ENCODE data around the gene ING4. TPM values are rescaled to one million over a fixed set of nuclear protein-coding genes. Genes with fewer than 3 reads are reported as not detected.

ING4 gene
- total and polyA plus RNA-seq, 2 donors (not counting 3 experiments of a cell fraction or from before 2014, with no cell fraction given): 34.7 to 52.0 TPM

DNA sequence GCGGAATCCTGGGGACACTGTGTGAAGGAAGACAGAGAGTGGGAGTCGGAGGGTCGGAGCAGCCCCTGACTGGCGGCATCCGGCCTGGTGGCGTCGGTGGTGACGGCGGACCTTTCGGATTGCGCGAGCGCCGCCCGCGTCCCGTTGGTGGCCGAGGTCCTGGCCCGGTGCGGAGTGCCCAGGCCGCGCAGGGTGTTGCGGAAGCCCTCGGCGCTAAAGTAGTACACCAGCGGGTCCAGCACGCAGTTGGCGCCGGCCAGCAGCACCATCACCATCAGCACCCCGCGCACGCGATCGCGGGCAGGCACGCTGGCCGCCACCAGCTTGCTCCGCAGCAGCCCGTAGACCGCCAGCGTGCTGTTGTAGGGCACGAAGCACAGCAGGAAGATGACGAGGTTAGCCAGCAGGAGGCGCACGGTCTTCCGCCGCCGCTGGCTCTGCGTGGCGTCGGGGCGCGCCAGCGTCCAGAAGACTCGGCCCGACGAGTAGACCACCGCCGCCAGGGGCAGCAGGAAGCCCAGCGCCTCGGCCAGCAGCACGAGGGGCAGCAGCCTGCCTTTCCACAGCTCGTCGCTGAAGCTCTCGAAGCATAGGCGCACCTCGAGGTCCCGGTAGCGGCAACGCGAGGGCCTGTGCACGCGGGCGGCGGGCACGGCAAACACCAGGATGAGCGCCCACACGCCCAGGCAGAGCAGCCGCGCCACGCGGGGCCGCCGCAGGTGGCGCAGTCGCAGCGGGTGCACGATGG is 42.6 kb downstream of the ING4 start:
- Histone ChIP-seq H3K4me3 (replicated peaks in 1 of 3; ENCODE audit: insufficient read depth in 1 of 3, low read depth in 1 of 3, low read length in 3 of 3) (peak overlapping the region in 1 of 3 experiments; percentile 6), H3K4me1 (ENCODE audit: control insufficient read depth, extremely low read depth, insufficient read depth, low read length) (no peaks in the 10 kb centered on the region), H3K27me3 (ENCODE audit: control insufficient read depth in 2 of 2, insufficient read depth in 2 of 2, low read length in 2 of 2) (no peaks in the 10 kb centered on the region), H3K36me3 (ENCODE audit: control insufficient read depth in 2 of 2, extremely low read depth in 1 of 2, insufficient read depth in 2 of 2, low read length in 2 of 2) (no peaks in the 10 kb centered on the region), H4K20me1 (replicated peaks; ENCODE audit: control insufficient read depth, extremely low read depth, insufficient read depth, low read length) (no peaks in the 10 kb centered on the region), H3K9me1 (replicated peaks; ENCODE audit: control insufficient read depth, extremely low read depth, insufficient read depth, low read length) (no peaks in the 10 kb centered on the region), H3K9ac (replicated peaks; ENCODE audit: extremely low read depth, insufficient read depth, low read length) (no peak overlapping the region), H3K27ac (ENCODE audit: insufficient read depth, low read depth, low read length) (no peak overlapping the region), H3K79me2 (ENCODE audit: control insufficient read depth, insufficient read depth, low read length) (no peaks in the 10 kb centered on the region), H3K4me2 (ENCODE audit: insufficient read depth, low read length) (no peak overlapping the region), H2AFZ (ENCODE audit: low read depth, low read length) (peak overlapping the region; percentile 78), H3K9me3 (replicated peaks; ENCODE audit: control insufficient read depth, insufficient read depth, low read length) (no peaks in the 10 kb centered on the region)
- DNase-seq (ENCODE audit: low read depth, low spot score): peak; percentile 79
- BruUV-seq (replicated peaks): no TSS peak
- FAIRE-seq: peak; percentile 49
- intact Hi-C loops (cut with micrococcal nuclease): loop anchor here (1.0 to 2.0 kb wide), 2 partner anchors 18 to 43 kb away; partner anchors contain the start of gene ING4
- TF ChIP-seq GATA2 (IDR thresholded peaks at IDR 0.05; ENCODE audit: insufficient read depth, insufficient read length, low read depth, low read length) (no peak), FOS (IDR thresholded peaks at IDR 0.05; ENCODE audit: borderline replicate concordance, insufficient read depth, low read length) (no peak), POLR2A (IDR thresholded peaks at IDR 0.05; ENCODE audit: low read depth, low read length) (no peak), MYC (IDR thresholded peaks at IDR 0.05; ENCODE audit: low read depth, low read length) (no peak), POLR2AphosphoS5 (IDR thresholded peaks at IDR 0.05; ENCODE audit: insufficient read depth, low read depth, low read length) (peak; percentile 52), EZH2 (IDR thresholded peaks at IDR 0.05; ENCODE audit: borderline replicate concordance, low read depth, low read length, severe bottlenecking) (no peak), JUN (IDR thresholded peaks at IDR 0.05; ENCODE audit: borderline replicate concordance, insufficient read depth, insufficient read length, low read depth) (no peak)
- TF ChIP-seq, protein P1, sequence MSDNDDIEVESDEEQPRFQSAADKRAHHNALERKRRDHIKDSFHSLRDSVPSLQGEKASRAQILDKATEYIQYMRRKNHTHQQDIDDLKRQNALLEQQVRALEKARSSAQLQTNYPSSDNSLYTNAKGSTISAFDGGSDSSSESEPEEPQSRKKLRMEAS (IDR thresholded peaks at IDR 0.05; ENCODE audit: insufficient read depth, insufficient read length): peak; percentile 60
- TF ChIP-seq, protein P2, sequence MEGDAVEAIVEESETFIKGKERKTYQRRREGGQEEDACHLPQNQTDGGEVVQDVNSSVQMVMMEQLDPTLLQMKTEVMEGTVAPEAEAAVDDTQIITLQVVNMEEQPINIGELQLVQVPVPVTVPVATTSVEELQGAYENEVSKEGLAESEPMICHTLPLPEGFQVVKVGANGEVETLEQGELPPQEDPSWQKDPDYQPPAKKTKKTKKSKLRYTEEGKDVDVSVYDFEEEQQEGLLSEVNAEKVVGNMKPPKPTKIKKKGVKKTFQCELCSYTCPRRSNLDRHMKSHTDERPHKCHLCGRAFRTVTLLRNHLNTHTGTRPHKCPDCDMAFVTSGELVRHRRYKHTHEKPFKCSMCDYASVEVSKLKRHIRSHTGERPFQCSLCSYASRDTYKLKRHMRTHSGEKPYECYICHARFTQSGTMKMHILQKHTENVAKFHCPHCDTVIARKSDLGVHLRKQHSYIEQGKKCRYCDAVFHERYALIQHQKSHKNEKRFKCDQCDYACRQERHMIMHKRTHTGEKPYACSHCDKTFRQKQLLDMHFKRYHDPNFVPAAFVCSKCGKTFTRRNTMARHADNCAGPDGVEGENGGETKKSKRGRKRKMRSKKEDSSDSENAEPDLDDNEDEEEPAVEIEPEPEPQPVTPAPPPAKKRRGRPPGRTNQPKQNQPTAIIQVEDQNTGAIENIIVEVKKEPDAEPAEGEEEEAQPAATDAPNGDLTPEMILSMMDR (IDR thresholded peaks at IDR 0.05; ENCODE audit: extremely low read depth in 1 of 2, insufficient read depth in 1 of 2, low read depth in 1 of 2, low read length in 2 of 2): peak; percentile 85 to 89
- POLR2A ChIA-PET: interaction anchor here (1.0 kb wide), 1 partner anchor 146 kb away, joined by 3 read pairs; the partner anchor contains the start of gene PTMS
- dilution Hi-C loops (cut with MboI; ENCODE audit: extremely low pct_ligation_motif_present, low sequenced_read_pairs): no loop called here
- CTCF ChIA-PET: interaction anchor here (0.6 to 4.8 kb wide), 34 partner anchors 9 to 231 kb away, joined by 3 to 63 read pairs (median 4); partner anchors contain the start of genes ACRBP, CDCA3, COPS7A and LPAR5
